ENCODE data around the gene OGT. TPM values are rescaled to one million over a fixed set of nuclear protein-coding genes. Genes with fewer than 3 reads are reported as not detected.
A peak's percentile ranks its signal among the peaks of the same experiment; 100 is the strongest.
"Not testable (repeated sequence)": the region's sequence is repeated elsewhere in the genome, so short reads cannot be mapped to it uniquely, and the experiment has no call there.

The OGT gene
- 173 TPM for total RNA-seq

GRCh38 chrX:71532753-71533425, at the start of gene OGT:
Gene OGT, plus strand, starts transcription at chrX:71533104. Its CDS starts 196 bp downstream, at chrX:71533300.
- DNase-seq, result peak; percentile 93

GRCh38 chrX:71487814-71488213, 45.1 kb upstream of the OGT start:
- no peak for DNase-seq

GRCh38 chrX:71489540-71489939, 43.4 kb upstream of the OGT start:
- DNase-seq, result no peak

GRCh38 chrX:71492231-71493065, 40.5 kb upstream of the OGT start:
- DNase-seq, result peak; percentile 2

- DNase-seq, result no peak
Measured at GRCh38 chrX:71493111-71493613, 39.7 kb upstream of the OGT start.

- not testable (repeated sequence) for DNase-seq
Measured at GRCh38 chrX:71495979-71496378, 36.9 kb upstream of the OGT start.

GRCh38 chrX:71496476-71496875, 36.4 kb upstream of the OGT start:
- DNase-seq, result no peak

GRCh38 chrX:71502080-71502479, 30.8 kb upstream of the OGT start:
- not testable (repeated sequence) for DNase-seq

- DNase-seq, result no peak
Measured at GRCh38 chrX:71504346-71504745, 28.6 kb upstream of the OGT start.

- no peak for DNase-seq
Measured at GRCh38 chrX:71509289-71509688, 23.6 kb upstream of the OGT start.

GRCh38 chrX:71510161-71510560, 22.7 kb upstream of the OGT start:
- DNase-seq, result no peak

GRCh38 chrX:71513731-71514130, 19.2 kb upstream of the OGT start:
- not testable (repeated sequence) for DNase-seq

GRCh38 chrX:71514367-71515037, 18.4 kb upstream of the OGT start:
- no peak for DNase-seq

GRCh38 chrX:71515038-71515396, 17.9 kb upstream of the OGT start:
- no peak for DNase-seq

- DNase-seq, result no peak
Measured at GRCh38 chrX:71525316-71525715, 7.6 kb upstream of the OGT start.

- no peak for DNase-seq
Measured at GRCh38 chrX:71532078-71532752, 689 bp upstream of the OGT start.

- no peak for DNase-seq
Measured at GRCh38 chrX:71533516-71533850, 579 bp downstream of the OGT start.

- DNase-seq, result peak; percentile 14
Measured at GRCh38 chrX:71533851-71534561, 1.1 kb downstream of the OGT start.

GRCh38 chrX:71534773-71535544, 2.1 kb downstream of the OGT start:
- DNase-seq, result no peak

- DNase-seq, result no peak
Measured at GRCh38 chrX:71536285-71536684, 3.4 kb downstream of the OGT start.

GRCh38 chrX:71537743-71538142, 4.8 kb downstream of the OGT start:
- no peak for DNase-seq
